ENCODE measurements around the gene PCMTD2.

The PCMTD2 gene

DNA sequence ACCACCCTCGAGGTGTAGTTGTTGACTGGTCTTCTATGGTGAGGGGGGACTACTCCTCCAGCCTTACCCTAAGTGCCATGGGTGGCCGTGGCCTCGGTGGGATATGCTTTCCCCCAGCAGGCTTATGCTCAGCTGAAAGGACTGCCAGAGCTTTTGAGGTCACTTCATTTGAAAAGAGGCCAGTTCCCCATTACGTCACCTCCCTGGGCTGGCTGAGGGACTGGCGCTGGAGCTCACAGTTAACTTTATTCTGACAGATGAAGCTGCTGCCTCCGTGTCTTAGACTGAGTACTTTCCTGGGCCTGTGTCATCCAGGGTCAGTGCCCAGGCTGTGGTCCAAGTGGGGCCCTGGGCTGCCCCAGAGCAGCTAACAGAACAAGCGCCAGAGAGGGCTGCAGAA, 42.8 kb upstream of the PCMTD2 start:
- TF ChIP-seq, protein P1, sequence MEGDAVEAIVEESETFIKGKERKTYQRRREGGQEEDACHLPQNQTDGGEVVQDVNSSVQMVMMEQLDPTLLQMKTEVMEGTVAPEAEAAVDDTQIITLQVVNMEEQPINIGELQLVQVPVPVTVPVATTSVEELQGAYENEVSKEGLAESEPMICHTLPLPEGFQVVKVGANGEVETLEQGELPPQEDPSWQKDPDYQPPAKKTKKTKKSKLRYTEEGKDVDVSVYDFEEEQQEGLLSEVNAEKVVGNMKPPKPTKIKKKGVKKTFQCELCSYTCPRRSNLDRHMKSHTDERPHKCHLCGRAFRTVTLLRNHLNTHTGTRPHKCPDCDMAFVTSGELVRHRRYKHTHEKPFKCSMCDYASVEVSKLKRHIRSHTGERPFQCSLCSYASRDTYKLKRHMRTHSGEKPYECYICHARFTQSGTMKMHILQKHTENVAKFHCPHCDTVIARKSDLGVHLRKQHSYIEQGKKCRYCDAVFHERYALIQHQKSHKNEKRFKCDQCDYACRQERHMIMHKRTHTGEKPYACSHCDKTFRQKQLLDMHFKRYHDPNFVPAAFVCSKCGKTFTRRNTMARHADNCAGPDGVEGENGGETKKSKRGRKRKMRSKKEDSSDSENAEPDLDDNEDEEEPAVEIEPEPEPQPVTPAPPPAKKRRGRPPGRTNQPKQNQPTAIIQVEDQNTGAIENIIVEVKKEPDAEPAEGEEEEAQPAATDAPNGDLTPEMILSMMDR (IDR thresholded peaks at IDR 0.05; ENCODE audit: insufficient read depth, low read depth, low read length, missing control alignments), result no peak
- no peak overlapping the region for H3K4me3 ChIP-seq (ENCODE audit: low read depth, low read length)
- no peak for DNase-seq (ENCODE audit: low read depth)

DNA sequence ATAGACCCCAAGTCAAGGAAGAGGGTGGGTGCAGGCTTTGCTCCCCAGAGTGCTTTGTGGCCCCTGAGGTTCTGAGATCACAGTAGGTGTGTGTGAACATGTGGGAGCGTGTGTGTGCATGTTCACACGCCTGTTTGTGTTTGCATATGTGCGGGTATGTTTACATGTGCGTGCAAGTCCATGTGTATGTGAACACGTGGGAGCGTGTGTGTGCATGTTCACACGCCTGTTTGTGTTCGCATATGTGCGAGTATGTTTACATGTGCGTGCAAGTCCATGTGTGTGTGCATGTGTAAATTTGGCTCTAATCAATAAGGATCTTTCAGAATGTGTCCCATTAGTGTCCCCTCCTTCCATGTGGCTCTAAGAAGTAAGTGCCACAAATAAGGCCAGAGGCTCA, 41.4 kb upstream of the PCMTD2 start:
- TF ChIP-seq, protein P1 (IDR thresholded peaks at IDR 0.05; ENCODE audit: insufficient read depth, low read depth, low read length, missing control alignments), result no peak
- no peak for DNase-seq (ENCODE audit: low read depth)
- no peak overlapping the region for H3K4me3 ChIP-seq (ENCODE audit: low read depth, low read length)

DNA sequence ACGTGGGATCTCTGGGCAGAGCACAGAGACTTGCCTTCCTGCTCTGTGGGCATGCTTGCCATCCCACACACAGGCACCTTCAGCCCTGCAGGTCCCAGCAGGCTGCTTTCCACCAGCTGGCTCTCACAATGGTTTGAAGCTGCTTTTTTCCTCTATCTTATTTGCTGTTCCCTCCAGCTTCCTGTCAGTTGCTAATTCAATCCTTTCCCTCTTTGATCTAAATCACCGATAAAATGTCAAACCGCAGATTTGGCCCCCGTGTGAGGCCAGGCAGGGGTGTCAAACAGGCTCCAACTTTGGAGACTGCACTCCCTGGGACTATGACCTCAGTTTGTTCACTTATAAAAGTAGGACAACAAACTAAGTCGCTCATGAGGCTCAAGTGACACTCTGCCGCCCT, 40.6 kb upstream of the PCMTD2 start:
- TF ChIP-seq, protein P1 (IDR thresholded peaks at IDR 0.05; ENCODE audit: insufficient read depth, low read depth, low read length, missing control alignments), result no peak
- no peak for DNase-seq (ENCODE audit: low read depth)

DNA sequence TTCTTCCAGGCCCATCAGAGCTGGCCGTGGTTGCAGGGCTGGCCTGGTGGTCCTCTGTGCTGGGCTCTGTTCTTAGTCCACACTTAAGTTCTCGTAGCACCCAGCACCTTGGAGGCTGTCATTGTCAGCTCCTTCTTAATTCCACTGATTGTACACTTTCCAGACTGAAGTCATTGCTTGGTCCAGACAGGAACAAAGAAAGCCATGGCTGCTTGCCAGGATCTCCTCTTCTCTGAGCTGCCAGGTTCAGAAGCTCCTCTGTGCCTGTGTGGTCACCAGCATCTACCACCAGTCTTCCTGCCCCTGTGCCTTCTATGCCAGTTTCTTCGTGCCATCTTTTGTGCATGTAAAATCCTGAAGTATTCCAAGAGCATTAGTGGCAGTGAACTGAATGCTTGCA, 39.5 kb upstream of the PCMTD2 start:
- TF ChIP-seq, protein P1 (IDR thresholded peaks at IDR 0.05; ENCODE audit: insufficient read depth, low read depth, low read length, missing control alignments), result no peak
- DNase-seq (ENCODE audit: low read depth), result no peak
- H3K4me3 ChIP-seq (ENCODE audit: low read depth, low read length), result no peak overlapping the region

More for the DNA sequence above, 40.6 kb upstream of the PCMTD2 start:
- H3K4me3 ChIP-seq (ENCODE audit: low read depth, low read length), result no peak overlapping the region

DNA sequence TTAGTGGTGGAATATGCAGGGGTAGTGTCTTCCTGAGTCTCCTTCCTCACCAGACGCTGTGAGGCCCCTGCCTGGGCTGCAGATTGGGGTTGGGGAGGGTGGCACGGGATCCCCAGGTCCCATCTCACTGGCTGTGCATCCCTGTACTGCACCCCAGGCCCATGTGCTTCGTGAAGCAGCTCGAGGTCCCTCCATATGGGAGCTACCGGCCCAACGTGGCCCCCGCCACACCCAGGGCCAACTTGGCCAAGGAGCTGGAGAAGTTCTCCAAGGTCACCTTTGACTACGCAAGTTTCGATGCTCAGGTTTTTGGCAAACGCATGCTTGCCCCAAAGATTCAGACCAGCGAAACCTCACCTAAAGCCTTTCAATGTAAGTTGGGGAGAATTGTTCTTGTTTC, 38.6 kb upstream of the PCMTD2 start:
- H3K4me3 ChIP-seq (ENCODE audit: low read depth, low read length), result no peak overlapping the region
- TF ChIP-seq, protein P1 (IDR thresholded peaks at IDR 0.05; ENCODE audit: insufficient read depth, low read depth, low read length, missing control alignments), result no peak
- DNase-seq (ENCODE audit: low read depth), result no peak

DNA sequence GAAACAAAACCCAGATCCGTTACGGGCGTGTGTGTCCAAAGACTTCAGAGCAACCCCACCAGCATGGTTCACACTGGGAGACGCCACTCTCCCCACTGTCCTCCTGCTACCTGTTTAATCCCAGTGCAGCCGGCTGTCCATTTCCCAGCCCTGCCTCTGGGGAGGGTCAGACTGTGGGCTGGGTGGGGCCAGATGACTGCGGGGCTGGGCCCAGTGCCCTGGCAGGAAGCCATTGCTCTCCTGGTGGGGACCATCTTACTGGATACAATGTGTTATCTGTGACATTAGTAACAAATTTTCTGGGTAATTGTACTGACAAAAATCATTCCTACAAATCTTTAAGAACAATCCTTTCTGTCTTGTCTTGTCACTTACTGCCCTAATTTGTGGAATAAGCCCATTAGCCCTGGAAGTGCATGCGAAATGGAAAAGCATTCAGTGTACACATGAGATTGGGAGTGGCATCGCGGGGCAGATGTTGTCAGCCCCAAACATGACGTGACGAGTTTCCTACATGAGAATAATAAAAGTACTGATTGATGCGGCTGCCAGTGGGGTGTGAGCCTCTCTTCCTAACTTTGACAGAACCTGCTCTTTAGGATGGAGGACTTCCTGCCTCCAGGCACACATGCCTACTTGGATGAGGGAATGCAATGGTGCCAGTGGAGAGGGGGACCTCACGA, 37.9 kb upstream of the PCMTD2 start:
- TF ChIP-seq, protein P1 (IDR thresholded peaks at IDR 0.05; ENCODE audit: insufficient read depth, low read depth, low read length, missing control alignments), result no peak
- DNase-seq (ENCODE audit: low read depth), result no peak
- no peak overlapping the region for H3K4me3 ChIP-seq (ENCODE audit: low read depth, low read length)

DNA sequence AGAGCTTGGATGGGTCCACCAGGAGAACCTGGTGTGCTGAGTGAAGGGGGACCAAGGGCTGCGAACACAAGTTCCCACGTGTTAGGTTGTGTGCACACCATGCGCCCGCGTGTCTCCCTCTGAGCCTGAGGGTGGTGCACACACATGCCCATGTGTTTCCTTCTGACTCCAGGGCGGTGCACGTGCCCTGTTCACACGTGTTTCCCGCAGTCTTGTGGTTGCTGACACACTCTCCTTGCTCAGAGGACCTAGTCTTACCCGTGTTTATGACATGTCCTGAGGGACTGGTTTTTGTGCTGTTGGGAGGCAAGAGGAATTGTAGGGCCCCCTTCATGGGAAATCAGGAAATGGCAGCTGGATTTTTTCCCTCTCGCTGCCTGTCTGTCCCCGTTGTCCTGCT, 36.3 kb upstream of the PCMTD2 start:
- DNase-seq (ENCODE audit: low read depth), result no peak
- TF ChIP-seq, protein P1 (IDR thresholded peaks at IDR 0.05; ENCODE audit: insufficient read depth, low read depth, low read length, missing control alignments), result no peak
- H3K4me3 ChIP-seq (ENCODE audit: low read depth, low read length), result no peak overlapping the region

Data from GM12865 (cell line).